GM23338 (cell line): ENCODE results near the gene TTC38. TPM values are rescaled to one million over a fixed set of nuclear protein-coding genes. Genes with fewer than 3 reads are reported as not detected.
A peak's percentile ranks its signal among the peaks of the same experiment; 100 is the strongest.

Source experiments
- ATAC-seq: fragments of 200-7000 bp; cut with Tn5 transposase; 3 replicates; pipeline ENCODE4 v1.9.1; 2020
- DNase-seq: peaks from one replicate; pipeline ENCODE4 v3.0.0-alpha.2; 2015; ENCODE audit warnings: low spot score
- H2AFZ ChIP-seq: fragments of 200-600 bp; sonication (generic); 2 replicates; pipeline ENCODE4 v1.8.0; 2016; ENCODE audit warnings: antibody characterized with exemption, mild to moderate bottlenecking, moderate library complexity
- H3F3A ChIP-seq: fragments of 200-600 bp; sonication (generic); replicated peaks from 2 replicates; pipeline ENCODE4 v1.8.0; 2017; ENCODE audit warnings: antibody characterized with exemption, mixed run types, low read depth
- H3K27ac ChIP-seq: fragments of 200-600 bp; sonication (generic); 2 replicates; pipeline ENCODE4 v1.6.1; 2016; ENCODE audit warnings: low read depth
- H3K27me3 ChIP-seq: fragments of 200-600 bp; sonication (generic); 2 replicates; pipeline ENCODE4 v1.8.0; 2016; ENCODE audit warnings: mild to moderate bottlenecking, mixed run types, moderate library complexity; ENCODE audit not compliant: insufficient read depth
- H3K36me3 ChIP-seq: fragments of 200-600 bp; sonication (generic); 2 replicates; pipeline ENCODE4 v1.8.0; 2016; ENCODE audit warnings: mild to moderate bottlenecking; ENCODE audit not compliant: insufficient read depth
- H3K4me1 ChIP-seq: fragments of 200-600 bp; sonication (generic); 2 replicates; pipeline ENCODE4 v1.8.0; 2016; ENCODE audit warnings: mild to moderate bottlenecking, moderate library complexity; ENCODE audit not compliant: insufficient read depth
- H3K4me2 ChIP-seq: fragments of 200-600 bp; sonication (generic); 2 replicates; pipeline ENCODE4 v1.7.1; 2017; ENCODE audit warnings: mixed run types
- H3K4me3 ChIP-seq: fragments of 200-600 bp; sonication (generic); 2 replicates; pipeline ENCODE4 v1.6.1; 2016; ENCODE audit warnings: mixed run types
- H3K79me2 ChIP-seq: fragments of 200-600 bp; sonication (generic); replicated peaks from 2 replicates; pipeline ENCODE4 v1.8.0; 2017; ENCODE audit warnings: mild to moderate bottlenecking; ENCODE audit not compliant: insufficient read depth
- H3K9me2 ChIP-seq: fragments of 200-600 bp; sonication (generic); 2 replicates; pipeline ENCODE4 v1.8.0; 2017; ENCODE audit not compliant: insufficient read depth
- H4K20me1 ChIP-seq: fragments of 200-600 bp; sonication (generic); replicated peaks from 2 replicates; pipeline ENCODE4 v1.8.0; 2017; ENCODE audit warnings: mild to moderate bottlenecking; ENCODE audit not compliant: insufficient read depth
- H3K27ac Mint-ChIP-seq: 2 replicates; pipeline ENCODE4 v1.8.0; 2020; ENCODE audit warnings: inconsistent platforms, mild to moderate bottlenecking, moderate library complexity, mixed read lengths
- H3K27me3 Mint-ChIP-seq: 3 replicates; pipeline ENCODE4 v1.8.0; 2022; ENCODE audit warnings: low read depth, mild to moderate bottlenecking, moderate library complexity, mixed read lengths, inconsistent platforms; ENCODE audit not compliant: insufficient read depth, poor library complexity
- H3K36me3 Mint-ChIP-seq: 3 replicates; pipeline ENCODE4 v1.8.0; 2021; ENCODE audit warnings: low read depth, mild to moderate bottlenecking, inconsistent platforms, moderate library complexity, mixed read lengths
- H3K4me1 Mint-ChIP-seq: 3 replicates; pipeline ENCODE4 v1.8.0; 2020; ENCODE audit warnings: mild to moderate bottlenecking, inconsistent platforms, mixed read lengths
- H3K4me3 Mint-ChIP-seq: 3 replicates; pipeline ENCODE4 v1.8.0; 2021; ENCODE audit warnings: moderate library complexity, mild to moderate bottlenecking, inconsistent platforms, mixed read lengths
- H3K9me3 Mint-ChIP-seq: 3 replicates; pipeline ENCODE4 v1.8.0; 2020; ENCODE audit warnings: moderate library complexity, mild to moderate bottlenecking, inconsistent platforms, mixed read lengths
- CTCF ChIP-seq, 2 experiments: fragments of 200-600 bp in 1 of 2; sonication (generic) in 1 of 2; conservative IDR thresholded peaks; 2 replicates each; pipeline versions ENCODE4 v1.5.1 to v1.6.1; 2016 to 2017; ENCODE audit warnings: antibody characterized with exemption in 2 of 2, low read depth in 2 of 2, mild to moderate bottlenecking in 2 of 2, moderate library complexity in 1 of 2
- ETS1 ChIP-seq: IDR thresholded peaks from 2 replicates; pipeline ENCODE4 v1.6.1; 2016; ENCODE audit warnings: antibody characterized with exemption
- EZH2 ChIP-seq: fragments of 200-600 bp; sonication (generic); IDR thresholded peaks from one replicate; pipeline ENCODE4 v1.8.0; 2017; ENCODE audit warnings: antibody characterized with exemption, mild to moderate bottlenecking, low read depth; ENCODE audit not compliant: unreplicated experiment
- JUNB ChIP-seq: IDR thresholded peaks from one replicate; pipeline ENCODE4 v1.6.1; 2016; ENCODE audit warnings: antibody characterized with exemption; ENCODE audit not compliant: unreplicated experiment
- NANOG ChIP-seq: IDR thresholded peaks from 2 replicates; pipeline ENCODE4 v1.6.1; 2016; ENCODE audit warnings: antibody characterized with exemption, borderline replicate concordance
- POLR2AphosphoS5 ChIP-seq: IDR thresholded peaks from 2 replicates; pipeline ENCODE4 v1.6.1; 2016; ENCODE audit warnings: antibody characterized with exemption, low read depth
- REST ChIP-seq: IDR thresholded peaks from one replicate; pipeline ENCODE4 v1.6.1; 2018; ENCODE audit warnings: antibody characterized with exemption; ENCODE audit not compliant: unreplicated experiment
- ZNF114 ChIP-seq: fragments of 250-450 bp; sonication (Bioruptor Pico); IDR thresholded peaks from 2 replicates; pipeline ENCODE4 v1.5.0; 2020; ENCODE audit warnings: mild to moderate bottlenecking, moderate library complexity
- ZNF462 ChIP-seq: fragments of 250-450 bp; sonication (Bioruptor Pico); IDR thresholded peaks from 2 replicates; pipeline ENCODE4 v1.5.0; 2020; ENCODE audit warnings: mild to moderate bottlenecking, moderate library complexity
- polyA plus RNA-seq: library from polyadenylated mRNA; unstranded; fragments of >200 nt; fragmentation: Nextera tagmentation; extraction: Ambion mirVana; gene quantifications from 2 replicates; pipeline ENCODE4 v1.2.1, GENCODE V29; 2016
- total RNA-seq: library from RNA; depleted of rRNA; stranded (reverse); fragments of >200 nt; shearing (Covaris generic); gene quantifications from 2 replicates; pipeline ENCODE4 v1.2.3, GENCODE V29; 2014

TTC38 gene
- total and polyA plus RNA-seq, 2 experiments from 2014 or later = 11.8 to 46.6 TPM

- H3K27ac ChIP-seq = no peak overlapping the region
- 0 out of 2 replicates have a peak overlapping the region, but pooled peaks have one; percentile 17 for H3K27ac Mint-ChIP-seq
- H3K4me1 ChIP-seq = no peaks in the 10 kb centered on the region
- no peak for ATAC-seq
- H4K20me1 ChIP-seq = no peaks in the 10 kb centered on the region
- TF ChIP-seq ZNF462 (CRISPR knock-in tag) (no peak), ZNF114 (no peak), POLR2AphosphoS5 (no peak), REST (no peak), EZH2 (no peak), CTCF (conservative IDR thresholded peaks at IDR 0.05; ENCODE audit: low read depth in 2 of 2) (no peak), ETS1 (no peak), NANOG (no peak), JUNB (no peak)
- DNase-seq = no peak
- no peaks in the 10 kb centered on the region for H3K9me2 ChIP-seq
- no peaks in the 10 kb centered on the region for H3K79me2 ChIP-seq
- no peaks in the 10 kb centered on the region; the same call in 2 of the 3 replicates for H3K9me3 Mint-ChIP-seq
- H3K27me3 Mint-ChIP-seq = peaks cover 11% of the 10 kb centered on the region
- H3K36me3 Mint-ChIP-seq = peaks cover 30% of the 10 kb centered on the region
- H3K36me3 ChIP-seq = peaks cover 6% of the 10 kb centered on the region; the same call in 1 of the 2 replicates
- no peak overlapping the region for H2AFZ ChIP-seq
- no peaks in the 10 kb centered on the region for H3K4me1 Mint-ChIP-seq
- H3K4me3 Mint-ChIP-seq = no peak overlapping the region
- no peak overlapping the region for H3K4me2 ChIP-seq
- no peaks in the 10 kb centered on the region for H3F3A ChIP-seq
- H3K4me3 ChIP-seq = no peak overlapping the region
- H3K27me3 ChIP-seq = no peaks in the 10 kb centered on the region
Measured at GRCh38 chr22:46287873-46288751, 20.3 kb downstream of the TTC38 start.
